ENCODE measurements around the gene MAZ. TPM values are rescaled to one million over a fixed set of nuclear protein-coding genes. Genes with fewer than 3 reads are reported as not detected.
"Not testable (repeated sequence)": the region's sequence is repeated elsewhere in the genome, so short reads cannot be mapped to it uniquely, and the experiment has no call there.

Gene MAZ
- total and polyA plus RNA-seq, 2 of the 8 experiments (the other 6 are each of a cell fraction or from before 2014, with no cell fraction given): 219 to 380 TPM

GRCh38 chr16:29793153-29793552 is 13.2 kb upstream of the MAZ start:
- H3K14ac ChIP-seq (ENCODE audit: insufficient read length); DNase-seq (ENCODE audit: low read depth in 1 of 2, low spot score in 2 of 2); H2BK5ac ChIP-seq (ENCODE audit: low read depth, low read length); H2BK15ac ChIP-seq (ENCODE audit: low read length); H3K9ac ChIP-seq (replicated peaks in 1 of 4; ENCODE audit: extremely low read depth in 1 of 4, low read depth in 3 of 4, low read length in 3 of 4); FAIRE-seq; H2BK20ac ChIP-seq (ENCODE audit: low read length); H2AK5ac ChIP-seq (ENCODE audit: low read depth, low read length); H2BK12ac ChIP-seq (ENCODE audit: low read depth, low read length); H3K9me3 ChIP-seq (ENCODE audit: insufficient read depth in 2 of 2, low read depth in 1 of 2, low read length in 1 of 2); H3K23ac ChIP-seq (ENCODE audit: insufficient read length); H3K18ac ChIP-seq (ENCODE audit: extremely low read depth, low read length); H3K4me2 ChIP-seq (ENCODE audit: insufficient read depth in 1 of 2, low read depth in 2 of 2, low read length in 2 of 2); H2BK120ac ChIP-seq (replicated peaks; ENCODE audit: low read depth, low read length); H2AFZ ChIP-seq (ENCODE audit: low read length); H3K4ac ChIP-seq (replicated peaks; ENCODE audit: insufficient read length, low read depth, low read length); H4K91ac ChIP-seq (replicated peaks; ENCODE audit: insufficient read length, low read length); H3K4me3 ChIP-seq (ENCODE audit: extremely low read depth in 1 of 4, insufficient read depth in 2 of 4, low read depth in 3 of 4, low read length in 4 of 4); H3K27me3 ChIP-seq (replicated peaks in 1 of 4; ENCODE audit: control insufficient read depth in 3 of 4, extremely low read depth in 1 of 4, insufficient read depth in 3 of 4, low read length in 3 of 4); H4K5ac ChIP-seq (ENCODE audit: insufficient read length, low read depth, low read length); H3K27ac ChIP-seq (ENCODE audit: low read depth, low read length); H4K8ac ChIP-seq (ENCODE audit: extremely low read depth, insufficient read depth, low read length); H3K56ac ChIP-seq (replicated peaks; ENCODE audit: insufficient read length, low read depth, low read length): not testable (repeated sequence)
- Histone ChIP-seq H3K36me3 (ENCODE audit: control insufficient read depth in 2 of 4, insufficient read depth in 4 of 4, low read length in 3 of 4) (peaks cover 15 to 29% (median 20%) of the 10 kb centered on the region in 4 experiments), H3K4me1 (replicated peaks in 1 of 4; ENCODE audit: control insufficient read depth in 3 of 4, insufficient read depth in 4 of 4, low read length in 3 of 4) (peaks cover 0 to 13% (median 5%) of the 10 kb centered on the region in 4 experiments; a peak in 6 of 7 replicates), H3K23me2 (ENCODE audit: low read depth, low read length) (peaks cover 14% of the 10 kb centered on the region), H3K79me1 (ENCODE audit: low read depth, low read length) (peaks cover 12% of the 10 kb centered on the region; the same call in 1 of the 2 replicates), H3K79me2 (ENCODE audit: control insufficient read depth in 1 of 2, insufficient read depth in 2 of 2, low read length in 2 of 2) (peaks cover 28 to 58% of the 10 kb centered on the region in 2 experiments), H4K20me1 (replicated peaks in 1 of 2; ENCODE audit: control insufficient read depth in 1 of 2, insufficient read depth in 2 of 2, low read length in 2 of 2) (peaks cover 3 to 19% of the 10 kb centered on the region in 2 experiments)
- POLR2A ChIA-PET (ENCODE audit: partially characterized antibody): interaction anchor here (0.6 to 4.3 kb wide), 8 partner anchors 11 to 642 kb away, joined by 3 to 25 read pairs (median 4); partner anchors contain the start of genes MAZ and PAGR1
- CTCF ChIA-PET (ENCODE audit: partially characterized antibody): interaction anchor here (1.2 to 1.5 kb wide), 5 partner anchors 11 to 213 kb away, joined by 3 to 4 read pairs (median 3); partner anchors contain the start of gene PAGR1
- WGBS, 2 experiments (ENCODE audit: extremely low coverage in 1 of 2, insufficient coverage in 1 of 2, insufficient read length in 1 of 2, insufficient replicate concordance in 2 of 2, low coverage in 1 of 2, low lambda C conversion rate in 2 of 2, missing lambda C conversion rate in 1 of 2): 96% methylated on average over 18 of the region's 18 CpGs; no CpG with 5 or more reads in 1 of the 2 experiments

All from H1 (cell line).